Astrocyte (in vitro differentiated cells and primary cell): Measurements from ENCODE around the gene TRIM15. TPM values are rescaled to one million over a fixed set of nuclear protein-coding genes. Genes with fewer than 3 reads are reported as not detected.

ENCODE experiments used
- DNase-seq: peaks from one replicate; pipeline ENCODE4 v3.0.0-alpha.2; 2010; ENCODE audit warnings: low read depth
- FAIRE-seq: peaks from 2 replicates; lab custom pipeline; 2011; peaks lifted over from hg19 to GRCh38; lab: Jason Lieb, UNC
- H2AFZ ChIP-seq: 2 replicates; pipeline ENCODE4 v1.6.0; 2012; ENCODE audit warnings: low read depth, low read length, inconsistent platforms
- H3K27ac ChIP-seq: 2 replicates; pipeline ENCODE4 v1.5.1; 2011; ENCODE audit warnings: low read depth, low read length, inconsistent platforms
- H3K27me3 ChIP-seq: 2 replicates; pipeline ENCODE4 v1.6.0; 2011; ENCODE audit warnings: low read length, inconsistent platforms; ENCODE audit not compliant: insufficient read depth
- H3K36me3 ChIP-seq: 2 replicates; pipeline ENCODE4 v1.5.1; 2011; ENCODE audit warnings: low read length, inconsistent platforms; ENCODE audit not compliant: insufficient read depth
- H3K4me1 ChIP-seq: 2 replicates; pipeline ENCODE4 v1.5.1; 2011; ENCODE audit warnings: low read length, inconsistent platforms; ENCODE audit not compliant: insufficient read depth
- H3K4me2 ChIP-seq: 2 replicates; pipeline ENCODE4 v1.6.0; 2012; ENCODE audit warnings: low read length, inconsistent platforms
- H3K4me3 ChIP-seq: 2 replicates; pipeline ENCODE4 v1.5.1; 2011; ENCODE audit warnings: low read depth, mild to moderate bottlenecking, low read length, inconsistent platforms; ENCODE audit not compliant: insufficient read depth
- H3K79me2 ChIP-seq: 2 replicates; pipeline ENCODE4 v1.6.0; 2012; ENCODE audit warnings: mild to moderate bottlenecking, low read length, inconsistent platforms; ENCODE audit not compliant: insufficient read depth
- H3K9ac ChIP-seq: 2 replicates; pipeline ENCODE4 v1.6.0; 2012; ENCODE audit warnings: mild to moderate bottlenecking, low read length, inconsistent platforms
- H3K9me3 ChIP-seq: 2 replicates; pipeline ENCODE4 v1.5.1; 2012; ENCODE audit warnings: low read depth, mild to moderate bottlenecking, low read length, inconsistent platforms; ENCODE audit not compliant: insufficient read depth
- H4K20me1 ChIP-seq: 2 replicates; pipeline ENCODE4 v1.6.0; 2012; ENCODE audit warnings: low read length, inconsistent platforms; ENCODE audit not compliant: insufficient read depth
- H3K27ac Mint-ChIP-seq: one replicate; pipeline ENCODE4 v1.8.0; 2021; ENCODE audit warnings: mild to moderate bottlenecking, mixed read lengths; ENCODE audit not compliant: unreplicated experiment
- H3K27me3 Mint-ChIP-seq: one replicate; pipeline ENCODE4 v1.8.0; 2021; ENCODE audit warnings: low read depth, mixed read lengths; ENCODE audit not compliant: unreplicated experiment
- H3K36me3 Mint-ChIP-seq: one replicate; pipeline ENCODE4 v1.8.0; 2021; ENCODE audit warnings: low read depth, mixed read lengths; ENCODE audit not compliant: unreplicated experiment
- H3K4me1 Mint-ChIP-seq: one replicate; pipeline ENCODE4 v1.8.0; 2021; ENCODE audit warnings: low read depth, mixed read lengths; ENCODE audit not compliant: unreplicated experiment
- H3K4me3 Mint-ChIP-seq: one replicate; pipeline ENCODE4 v1.8.0; 2021; ENCODE audit warnings: mild to moderate bottlenecking, moderate library complexity, mixed read lengths; ENCODE audit not compliant: unreplicated experiment
- H3K9me3 Mint-ChIP-seq: one replicate; pipeline ENCODE4 v1.8.0; 2021; ENCODE audit warnings: mild to moderate bottlenecking, mixed read lengths; ENCODE audit not compliant: unreplicated experiment
- CTCF ChIP-seq: IDR thresholded peaks from 2 replicates; pipeline ENCODE4 v1.5.1; 2011; ENCODE audit warnings: low read depth, mild to moderate bottlenecking, inconsistent platforms, low read length, moderate library complexity; ENCODE audit not compliant: insufficient read depth
- EZH2 ChIP-seq: IDR thresholded peaks from 2 replicates; pipeline ENCODE4 v1.6.1; 2012; ENCODE audit warnings: mild to moderate bottlenecking, low read length, inconsistent platforms; ENCODE audit not compliant: insufficient read depth
- total RNA-seq: library from RNA; stranded (reverse); gene quantifications from 2 replicates; pipeline ENCODE4 v1.2.1, GENCODE V29; 2021

The TRIM15 gene
- total RNA-seq, 1 donor from 2014 or later, result not detected

- TF ChIP-seq EZH2 (no peak), CTCF (no peak)
- Mint-ChIP-seq H3K4me1 (peaks cover 22% of the 10 kb centered on the region), H3K27ac (no peak overlapping the region), H3K4me3 (no peak overlapping the region), H3K36me3 (no peaks in the 10 kb centered on the region), H3K27me3 (peaks cover 26% of the 10 kb centered on the region), H3K9me3 (no peaks in the 10 kb centered on the region)
- DNase-seq, result peak; percentile 76
- H3K27ac ChIP-seq, result no peak overlapping the region
- peaks cover 18% of the 10 kb centered on the region for H3K4me1 ChIP-seq
- H3K36me3 ChIP-seq, result no peaks in the 10 kb centered on the region
- H2AFZ ChIP-seq, result no peak overlapping the region
- peaks cover 7% of the 10 kb centered on the region for H3K27me3 ChIP-seq
- no peaks in the 10 kb centered on the region for H3K79me2 ChIP-seq
- H3K4me2 ChIP-seq, result no peak overlapping the region
- no peak for FAIRE-seq
- H3K4me3 ChIP-seq, result no peak overlapping the region
- H4K20me1 ChIP-seq, result no peaks in the 10 kb centered on the region
- no peaks in the 10 kb centered on the region for H3K9me3 ChIP-seq
- no peak overlapping the region for H3K9ac ChIP-seq
Observed at GRCh38 chr6:30150671-30151395, 12.5 kb upstream of the TRIM15 start.

- Mint-ChIP-seq H3K4me1 (peaks cover 28% of the 10 kb centered on the region), H3K27me3 (peaks cover 23% of the 10 kb centered on the region), H3K27ac (no peak overlapping the region), H3K36me3 (no peaks in the 10 kb centered on the region), H3K4me3 (no peak overlapping the region), H3K9me3 (no peaks in the 10 kb centered on the region)
- DNase-seq (no peak), FAIRE-seq (no peak)
- Histone ChIP-seq H3K79me2 (no peaks in the 10 kb centered on the region), H3K4me1 (peaks cover 18% of the 10 kb centered on the region), H2AFZ (no peak overlapping the region), H3K9ac (no peak overlapping the region), H3K9me3 (no peaks in the 10 kb centered on the region), H3K27ac (no peak overlapping the region), H3K27me3 (peaks cover 6% of the 10 kb centered on the region), H3K4me2 (no peak overlapping the region), H3K36me3 (no peaks in the 10 kb centered on the region), H4K20me1 (no peaks in the 10 kb centered on the region), H3K4me3 (no peak overlapping the region)
- TF ChIP-seq CTCF (no peak), EZH2 (no peak)
Observed at GRCh38 chr6:30151580-30151979, 11.8 kb upstream of the TRIM15 start.

GRCh38 chr6:30152016-30152673 lies 11.2 kb upstream of the TRIM15 start:
- Mint-ChIP-seq H3K36me3 (no peaks in the 10 kb centered on the region), H3K27me3 (peaks cover 23% of the 10 kb centered on the region), H3K27ac (no peak overlapping the region), H3K9me3 (no peaks in the 10 kb centered on the region), H3K4me1 (peaks cover 28% of the 10 kb centered on the region), H3K4me3 (no peak overlapping the region)
- H3K79me2 ChIP-seq, result no peaks in the 10 kb centered on the region
- H3K4me3 ChIP-seq, result no peak overlapping the region
- TF ChIP-seq EZH2 (no peak), CTCF (no peak)
- peaks cover 4% of the 10 kb centered on the region for H3K27me3 ChIP-seq
- no peak overlapping the region for H2AFZ ChIP-seq
- H3K9me3 ChIP-seq, result no peaks in the 10 kb centered on the region
- no peaks in the 10 kb centered on the region for H4K20me1 ChIP-seq
- no peak overlapping the region for H3K4me2 ChIP-seq
- no peak for FAIRE-seq
- H3K4me1 ChIP-seq, result peaks cover 18% of the 10 kb centered on the region
- H3K9ac ChIP-seq, result no peak overlapping the region
- no peaks in the 10 kb centered on the region for H3K36me3 ChIP-seq
- DNase-seq, result no peak
- no peak overlapping the region for H3K27ac ChIP-seq
